Chondrocyte (in vitro differentiated cells): ENCODE data around the gene ALDH1L1. TPM values are rescaled to one million over a fixed set of nuclear protein-coding genes. Genes with fewer than 3 reads are reported as not detected.

Experiments used
- DNase-seq: peaks from one replicate; pipeline ENCODE4 v3.0.0; 2021; ENCODE audit warnings: mixed read lengths, low spot score
- H3K27ac Mint-ChIP-seq: one replicate; pipeline ENCODE4 v1.8.0; 2021; ENCODE audit warnings: mild to moderate bottlenecking, moderate library complexity, mixed read lengths; ENCODE audit not compliant: unreplicated experiment
- H3K27me3 Mint-ChIP-seq: 2 replicates; pipeline ENCODE4 v1.8.0; 2021; ENCODE audit warnings: low read depth, mixed read lengths
- H3K36me3 Mint-ChIP-seq: 2 replicates; pipeline ENCODE4 v1.8.0; 2021; ENCODE audit warnings: low read depth, mixed read lengths
- H3K4me1 Mint-ChIP-seq: 2 replicates; pipeline ENCODE4 v1.8.0; 2021; ENCODE audit warnings: low read depth, mild to moderate bottlenecking, mixed read lengths
- H3K4me3 Mint-ChIP-seq: one replicate; pipeline ENCODE4 v1.8.0; 2021; ENCODE audit warnings: mild to moderate bottlenecking, moderate library complexity, mixed read lengths; ENCODE audit not compliant: unreplicated experiment
- H3K9me3 Mint-ChIP-seq: 2 replicates; pipeline ENCODE4 v1.8.0; 2021; ENCODE audit warnings: low read depth, mixed read lengths
- CTCF ChIP-seq: fragments of 200-600 bp; sonication (generic); IDR thresholded peaks from 2 replicates; pipeline ENCODE4 v1.5.0; 2021; ENCODE audit warnings: antibody characterized with exemption, mild to moderate bottlenecking, moderate library complexity
- total RNA-seq: library from RNA; stranded (reverse); gene quantifications from 3 replicates; pipeline ENCODE4 v1.2.1, GENCODE V29; 2021

The ALDH1L1 gene
- total RNA-seq, 1 donor from 2014 or later, result 0.60 TPM

DNA sequence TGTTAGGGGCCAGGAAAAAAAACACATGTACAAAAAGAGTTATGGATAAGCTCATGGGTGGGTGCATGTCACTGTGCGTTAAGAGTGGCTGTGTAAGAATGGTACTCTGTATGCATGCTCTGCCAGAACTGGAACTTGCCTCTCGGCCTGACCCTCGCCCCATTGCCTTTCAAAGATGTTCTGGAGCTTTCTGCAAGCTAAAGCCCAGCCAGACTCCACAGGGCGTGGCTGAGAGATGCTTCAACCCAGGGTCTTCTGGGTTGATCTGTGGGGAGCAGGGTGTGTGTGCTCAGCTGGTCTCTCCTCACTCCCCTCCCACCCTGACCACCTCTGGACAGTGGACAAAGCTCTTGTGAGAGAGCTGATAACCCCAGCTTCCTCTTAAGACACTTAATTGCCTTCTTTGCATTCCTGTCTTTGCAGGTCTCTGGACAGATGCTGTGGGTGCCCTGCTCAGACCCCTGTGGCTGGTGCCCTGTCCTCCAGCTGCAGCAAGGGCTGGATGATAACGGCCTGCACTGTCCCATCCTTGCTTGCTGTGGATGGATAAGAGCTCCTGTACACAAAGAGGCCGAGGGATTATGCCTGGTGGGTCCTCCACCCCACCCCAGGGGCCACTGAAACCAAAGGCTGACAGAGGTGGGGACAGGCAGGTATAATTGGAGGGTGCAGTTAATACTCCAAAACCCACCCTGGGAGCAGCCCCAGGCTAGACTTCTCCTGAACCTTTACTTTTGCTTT is 28.7 kb downstream of the ALDH1L1 start:
- no peaks in the 10 kb centered on the region for H3K36me3 Mint-ChIP-seq
- no peak overlapping the region for H3K4me3 Mint-ChIP-seq
- no peaks in the 10 kb centered on the region for H3K9me3 Mint-ChIP-seq
- H3K4me1 Mint-ChIP-seq, result no peaks in the 10 kb centered on the region
- H3K27me3 Mint-ChIP-seq, result peaks cover 2% of the 10 kb centered on the region
- no peak overlapping the region for H3K27ac Mint-ChIP-seq
- no peak for TF ChIP-seq CTCF
- no peak for DNase-seq

GRCh38 chr3:126149960-126150515 is 30.3 kb downstream of the ALDH1L1 start:
- Mint-ChIP-seq H3K4me3 (no peak overlapping the region), H3K36me3 (no peaks in the 10 kb centered on the region), H3K4me1 (no peaks in the 10 kb centered on the region), H3K9me3 (no peaks in the 10 kb centered on the region), H3K27me3 (peaks cover 10% of the 10 kb centered on the region), H3K27ac (no peak overlapping the region)
- TF ChIP-seq CTCF, result no peak
- DNase-seq, result no peak

DNA sequence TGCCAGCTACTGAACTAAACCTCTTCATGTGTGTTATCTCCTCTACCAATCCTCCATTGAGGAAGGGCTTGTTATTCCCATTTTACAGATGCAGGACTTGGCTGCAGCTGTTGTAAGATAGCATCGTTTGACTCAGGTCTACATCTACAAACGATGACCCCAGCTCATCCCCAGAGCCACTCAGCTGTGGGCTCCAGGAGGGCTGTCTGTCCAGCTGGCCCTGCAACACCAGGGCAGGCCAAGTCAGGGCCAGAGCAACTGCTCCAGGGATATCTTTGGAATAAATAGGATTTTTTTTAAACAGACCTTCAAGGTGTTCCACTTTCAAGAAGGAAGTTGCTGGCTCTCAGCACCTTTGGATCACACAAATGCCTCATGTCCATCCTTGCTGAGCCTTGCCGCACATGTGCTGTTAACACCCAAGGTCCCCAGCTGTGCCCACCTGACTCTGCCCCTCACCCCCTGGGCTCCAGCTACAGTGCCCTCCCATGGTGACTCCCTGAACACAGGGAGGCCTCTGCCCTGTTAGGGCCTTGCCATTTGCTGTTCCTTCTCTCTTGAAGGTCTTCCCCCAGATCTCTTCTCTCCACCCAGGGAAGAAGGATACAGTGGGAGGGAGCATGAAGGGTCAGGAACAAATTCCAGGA is 31.0 kb downstream of the ALDH1L1 start:
- no peak overlapping the region for H3K4me3 Mint-ChIP-seq
- DNase-seq, result no peak

DNA sequence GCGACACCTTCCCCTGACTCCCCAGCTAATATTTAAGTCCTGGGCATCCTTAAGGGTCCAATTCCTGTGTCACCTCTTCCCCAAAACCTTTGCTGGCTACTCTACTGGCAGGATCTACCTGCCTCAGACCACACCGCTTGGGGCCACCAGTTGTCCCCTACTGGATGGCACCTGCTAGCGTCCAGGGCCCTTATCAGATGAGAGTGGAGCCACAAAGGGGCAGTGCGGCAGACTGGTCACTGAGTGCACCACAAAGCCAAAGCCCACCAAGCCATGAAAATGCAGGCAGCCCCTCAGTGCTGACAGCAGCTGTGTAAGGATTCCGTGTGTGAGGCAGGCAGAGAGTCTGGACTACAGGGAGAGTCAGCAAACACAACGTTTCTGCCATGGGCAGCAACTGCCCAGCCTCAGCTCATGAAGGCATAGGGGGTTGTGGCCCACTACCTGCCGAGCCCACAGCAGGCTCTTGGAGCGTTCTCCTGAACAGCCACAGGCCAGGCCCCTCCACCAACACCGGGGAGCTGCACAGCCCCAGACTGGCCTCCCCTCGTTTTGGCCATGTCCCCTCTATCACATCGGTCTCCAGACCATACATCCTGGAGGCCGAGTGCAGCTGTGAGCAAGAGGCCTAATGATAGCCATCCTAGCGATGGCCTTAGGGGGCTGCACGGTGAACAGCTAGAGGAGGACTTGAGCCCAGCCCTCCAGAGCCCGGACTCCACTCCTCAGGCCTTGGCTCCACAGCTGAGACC is 32.3 kb downstream of the ALDH1L1 start:
- no peaks in the 10 kb centered on the region for H3K9me3 Mint-ChIP-seq
- H3K4me3 Mint-ChIP-seq, result no peak overlapping the region
- no peak for TF ChIP-seq CTCF
- peak; percentile 79 for DNase-seq
- no peak overlapping the region for H3K27ac Mint-ChIP-seq
- peaks cover 2% of the 10 kb centered on the region for H3K36me3 Mint-ChIP-seq
- H3K27me3 Mint-ChIP-seq, result peaks cover 28% of the 10 kb centered on the region
- H3K4me1 Mint-ChIP-seq, result no peaks in the 10 kb centered on the region

More for the DNA sequence above, 31.0 kb downstream of the ALDH1L1 start:
- TF ChIP-seq CTCF, result no peak
- Mint-ChIP-seq H3K9me3 (no peaks in the 10 kb centered on the region), H3K27me3 (peaks cover 17% of the 10 kb centered on the region), H3K27ac (no peak overlapping the region), H3K4me1 (no peaks in the 10 kb centered on the region), H3K36me3 (peaks cover 2% of the 10 kb centered on the region)
